HS-5 (cell line): ENCODE data around the gene ZBED4.
"Not testable (repeated sequence)": the region's sequence is repeated elsewhere in the genome, so short reads cannot be mapped to it uniquely, and the experiment has no call there.

ENCODE experiments used
- DNase-seq: peaks from one replicate; pipeline ENCODE4 v3.0.0-alpha.2; 2012; ENCODE audit warnings: low read depth

Gene ZBED4

DNA sequence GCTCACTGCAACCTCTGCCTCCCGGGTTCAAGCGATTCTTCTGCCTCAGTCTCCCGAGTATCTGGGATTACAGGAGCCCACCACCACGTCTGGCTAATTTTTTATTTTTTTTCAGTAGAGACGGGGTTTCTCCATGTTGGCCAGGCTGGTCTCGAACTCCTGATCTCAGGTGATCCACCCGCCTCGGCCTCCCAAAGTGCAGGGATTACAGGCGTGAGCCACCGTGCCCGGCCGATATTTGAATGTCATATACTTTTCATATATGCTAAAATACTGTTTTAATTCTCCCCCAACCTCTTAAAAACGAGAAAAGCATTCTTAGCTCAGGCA is 1.1 kb upstream of the ZBED4 start:
- DNase-seq: not testable (repeated sequence)

- DNase-seq: no peak
These were observed 562 bp downstream of the ZBED4 start for GRCh38 chr22:49853981-49854831.

GRCh38 chr22:49855251-49855911 is 1.7 kb downstream of the ZBED4 start:
- DNase-seq: no peak

DNA sequence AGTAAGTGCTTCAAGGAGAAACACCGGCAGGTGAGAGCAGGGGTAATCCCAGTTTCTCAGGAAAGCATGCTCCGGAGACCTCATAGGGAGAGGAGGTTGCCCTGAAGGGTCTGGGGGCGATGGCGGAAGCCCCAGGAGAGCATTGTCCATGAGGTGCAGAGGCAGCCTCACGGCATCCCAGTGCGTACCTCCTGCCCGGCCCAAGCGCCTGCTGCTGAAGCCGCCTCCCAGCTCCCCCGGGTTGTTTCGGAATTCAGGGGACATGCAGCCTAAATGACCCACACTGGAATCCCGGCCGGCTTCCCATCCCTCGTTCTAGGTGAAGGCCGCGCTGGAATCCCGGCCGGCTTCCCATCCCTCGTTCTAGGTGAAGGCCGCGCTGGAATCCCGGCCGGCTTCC is 2.7 kb downstream of the ZBED4 start:
- DNase-seq: no peak

GRCh38 chr22:49856766-49857618 is 3.3 kb downstream of the ZBED4 start:
- DNase-seq: no peak

DNA sequence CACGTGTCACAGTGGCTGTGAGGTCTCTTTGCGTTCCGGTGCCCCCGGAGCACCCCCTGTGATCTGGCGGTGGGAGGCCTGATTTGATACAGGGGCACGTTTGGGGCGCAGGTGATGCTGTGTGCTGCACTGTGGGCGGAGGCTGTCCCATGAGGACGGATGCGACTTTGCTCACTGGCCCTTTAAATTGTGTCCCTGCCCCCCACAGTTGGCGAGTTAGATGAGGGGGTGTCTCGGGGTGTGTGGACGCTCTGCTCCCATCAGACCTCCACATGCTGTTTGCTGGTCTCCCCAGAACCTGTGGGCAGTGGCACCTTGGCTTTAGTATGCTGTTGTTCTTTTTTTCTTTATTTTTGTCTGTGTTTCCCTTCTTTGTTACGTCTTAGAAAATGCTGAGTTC is 5.2 kb downstream of the ZBED4 start:
- no peak for DNase-seq

DNA sequence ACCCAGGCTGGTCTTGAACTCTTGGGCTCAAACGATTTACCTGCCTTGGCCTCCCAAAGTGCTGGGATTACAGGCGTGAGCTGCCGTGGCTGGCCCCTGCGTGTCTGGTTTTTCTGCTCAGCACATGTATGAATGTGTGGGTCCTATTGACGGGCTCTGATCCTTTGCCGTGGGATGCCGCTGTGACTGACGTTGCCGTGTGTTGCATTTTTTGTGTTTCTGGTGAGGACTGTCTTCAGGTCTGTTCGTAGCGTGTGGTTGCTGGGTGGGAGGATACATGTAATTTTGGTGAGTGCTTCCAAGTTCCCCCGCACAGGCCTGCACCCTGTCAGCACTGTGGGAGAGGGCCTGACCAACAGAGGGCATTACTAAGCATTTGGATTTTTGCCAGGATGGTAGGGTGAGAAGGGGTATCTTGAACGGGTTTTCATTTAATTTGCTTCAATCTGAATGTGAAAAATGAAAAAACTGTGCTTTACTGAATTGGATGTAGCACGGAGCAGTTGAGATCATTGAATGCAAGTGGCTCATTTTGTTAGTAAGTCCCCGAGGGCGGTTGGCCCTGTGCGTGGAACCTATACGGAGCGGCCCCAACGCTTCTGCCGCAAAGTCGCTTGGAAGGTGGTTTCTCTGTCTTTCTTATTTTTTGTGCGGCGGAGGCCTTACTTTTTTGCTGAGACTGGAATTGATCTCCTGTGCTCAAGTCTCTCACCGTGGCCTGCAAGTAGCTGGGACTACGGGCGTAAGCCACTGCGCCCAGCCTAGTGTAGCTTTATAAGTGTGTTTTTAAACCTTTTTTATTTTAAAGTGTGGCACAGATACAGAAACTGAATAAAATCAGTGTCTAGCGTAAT is 8.2 kb downstream of the ZBED4 start:
- DNase-seq: no peak

DNA sequence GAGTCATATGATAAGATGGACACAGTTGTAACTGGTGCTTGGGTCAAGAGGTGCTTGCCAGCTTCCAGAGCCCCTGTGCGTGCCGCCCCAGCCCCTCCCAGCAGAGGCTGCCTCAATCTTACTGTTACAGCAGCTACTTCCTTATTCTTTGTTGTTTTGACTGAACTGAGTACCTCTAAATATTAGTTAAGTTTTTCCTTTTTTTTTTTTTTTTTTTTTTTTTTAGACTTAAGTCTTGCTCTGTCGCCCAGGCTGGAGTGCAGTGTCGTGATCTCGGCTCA is 8.8 kb downstream of the ZBED4 start:
- DNase-seq: no peak

GRCh38 chr22:49863931-49864330 is 10.3 kb downstream of the ZBED4 start:
- no peak for DNase-seq

DNA sequence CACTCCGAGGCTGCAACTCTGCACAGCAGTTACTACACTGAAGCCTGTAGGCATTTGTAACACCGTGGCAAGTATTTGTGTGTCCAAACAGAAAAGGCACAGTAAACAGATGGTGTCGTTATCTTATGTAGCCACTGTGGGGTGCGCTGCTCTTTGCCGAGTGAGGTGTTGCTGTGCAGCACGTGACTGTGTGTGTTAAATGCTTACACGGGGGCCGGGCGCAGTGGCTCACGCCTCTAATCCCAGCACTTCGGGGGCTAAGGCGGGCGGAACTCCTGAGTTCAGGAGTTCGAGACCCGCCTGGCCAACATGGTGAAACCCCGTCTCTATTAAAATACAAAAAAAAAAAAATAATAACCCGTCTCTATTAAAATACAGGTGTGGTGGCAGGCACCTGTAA is 11.5 kb downstream of the ZBED4 start:
- DNase-seq: no peak

GRCh38 chr22:49866134-49866533 is 12.5 kb downstream of the ZBED4 start:
- no peak for DNase-seq

DNA sequence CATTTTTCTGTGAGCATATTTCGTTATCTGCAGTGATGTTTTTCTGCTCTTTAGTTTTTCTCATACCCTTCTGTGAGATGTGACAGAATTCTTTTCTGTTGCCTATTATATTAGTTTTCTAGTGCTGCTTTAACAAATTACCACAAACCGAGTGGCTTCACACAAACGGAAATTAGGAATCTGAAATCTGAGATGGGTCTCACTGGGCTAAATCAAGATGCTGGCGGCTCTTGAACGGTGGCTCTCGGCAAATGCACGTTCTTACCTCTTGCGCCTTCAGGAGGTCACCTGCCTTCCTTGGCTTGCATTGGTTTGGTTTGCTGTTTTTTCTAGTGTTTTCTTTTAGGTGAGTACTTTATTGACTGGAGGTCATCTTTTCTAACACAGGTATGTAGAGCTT is 13.0 kb downstream of the ZBED4 start:
- no peak for DNase-seq

DNA sequence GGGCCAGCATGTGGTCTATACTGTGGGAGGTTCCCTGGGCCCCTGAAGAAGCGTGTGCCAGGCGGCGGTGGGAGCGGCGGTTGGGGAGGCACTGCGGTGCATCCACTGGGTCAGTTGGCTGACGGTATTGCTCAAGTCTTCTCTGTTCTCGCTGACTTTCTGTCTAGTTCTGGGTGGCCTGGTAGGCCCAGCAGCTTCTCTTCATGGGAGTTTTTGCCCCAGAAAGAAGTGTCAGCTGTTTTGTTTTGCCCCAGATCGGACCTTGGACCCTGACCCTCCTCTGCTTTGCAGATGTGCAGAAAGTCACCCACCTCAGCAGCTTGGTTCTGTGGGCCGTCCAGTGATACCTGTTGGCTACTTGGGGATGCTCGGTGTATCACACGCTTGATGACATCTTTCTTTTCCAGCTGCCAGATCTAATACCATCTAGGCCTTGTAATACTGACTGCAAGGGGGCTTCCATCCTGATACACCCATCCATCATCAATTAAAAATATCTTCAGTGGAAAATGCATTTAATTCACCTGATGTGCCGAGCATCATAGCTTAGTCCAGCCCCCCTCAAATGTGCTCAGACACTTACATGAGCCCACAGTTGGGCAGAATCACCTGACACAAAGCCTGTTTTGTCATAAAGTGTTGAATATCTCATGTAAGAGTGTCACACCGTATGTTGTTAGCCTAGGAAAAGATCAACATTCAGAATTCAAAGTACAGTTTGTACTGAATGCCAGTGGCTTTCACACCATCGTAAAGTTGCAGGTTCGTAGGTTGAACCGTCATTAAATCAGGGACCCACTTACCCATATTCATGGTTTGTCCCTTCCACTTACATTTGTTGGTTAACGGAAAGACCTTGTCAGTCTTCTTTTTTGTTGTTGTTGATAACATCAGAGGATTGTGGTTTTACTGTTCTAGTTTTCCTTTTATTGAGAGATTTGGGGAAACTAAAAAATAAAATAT is 13.9 kb downstream of the ZBED4 start:
- DNase-seq: no peak

GRCh38 chr22:49869086-49869830 is 15.6 kb downstream of the ZBED4 start:
- DNase-seq: no peak

DNA sequence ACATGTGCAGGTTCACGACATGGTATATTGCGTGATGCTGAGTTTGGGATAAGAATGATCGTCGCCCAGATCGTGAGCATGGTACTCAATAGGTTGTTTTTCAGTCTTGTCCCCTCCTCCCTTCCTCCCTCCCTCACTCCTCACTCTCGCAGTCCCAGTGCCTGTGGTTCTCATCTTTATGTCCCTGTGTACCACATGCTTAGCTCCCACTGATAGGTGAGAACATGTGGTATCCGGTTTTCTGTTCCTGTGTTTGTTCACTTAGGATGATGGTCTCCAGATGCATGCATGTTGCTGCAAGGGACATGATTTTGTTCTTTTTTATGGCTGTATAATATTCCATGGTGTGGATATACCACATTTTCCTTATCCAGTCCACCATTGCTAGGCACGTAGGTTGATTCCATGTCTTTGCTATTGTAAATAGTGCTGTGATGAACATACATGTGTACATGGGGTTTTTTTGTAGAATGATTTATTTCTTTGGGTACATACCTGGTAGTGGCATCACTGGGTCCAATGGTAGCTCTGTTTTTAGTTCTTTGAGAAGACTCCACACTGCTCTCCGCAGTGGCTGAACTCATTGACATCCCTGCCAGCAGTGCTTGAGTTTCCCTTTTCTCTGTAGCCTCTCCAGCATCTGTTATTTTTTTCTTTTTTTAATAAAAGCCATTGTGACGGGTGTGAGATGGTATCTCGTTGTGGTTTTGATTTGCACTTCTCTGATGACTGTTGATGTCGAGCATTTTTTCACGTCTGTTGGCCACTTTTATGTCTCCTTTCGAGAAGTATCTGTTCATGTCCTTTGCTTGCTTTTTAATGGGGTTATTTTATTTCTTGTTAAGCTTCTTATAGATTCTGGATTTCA is 16.4 kb downstream of the ZBED4 start:
- DNase-seq: no peak

DNA sequence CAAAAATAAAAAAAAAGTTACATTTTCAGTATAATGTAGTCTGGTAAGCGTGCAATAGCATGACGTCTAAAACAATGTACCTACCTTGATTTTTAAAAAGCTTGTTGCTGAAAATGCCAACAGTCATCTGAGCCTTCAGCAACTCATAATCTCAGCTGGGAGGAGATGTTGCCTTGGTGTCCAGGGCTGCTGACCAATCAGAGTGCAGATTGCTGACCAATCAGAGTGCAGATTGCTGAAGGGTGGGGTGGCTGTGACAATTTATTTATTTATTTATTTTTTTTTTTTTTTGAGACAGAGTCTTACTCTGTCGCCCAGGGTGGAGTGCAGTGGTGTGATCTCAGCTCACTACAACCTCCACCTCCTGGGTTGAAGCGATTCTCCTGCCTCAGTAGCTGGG is 17.8 kb downstream of the ZBED4 start:
- no peak for DNase-seq

GRCh38 chr22:49872347-49872746 is 18.7 kb downstream of the ZBED4 start:
- no peak for DNase-seq

- no peak for DNase-seq
These were observed 19.7 kb downstream of the ZBED4 start for GRCh38 chr22:49873228-49873940.

DNA sequence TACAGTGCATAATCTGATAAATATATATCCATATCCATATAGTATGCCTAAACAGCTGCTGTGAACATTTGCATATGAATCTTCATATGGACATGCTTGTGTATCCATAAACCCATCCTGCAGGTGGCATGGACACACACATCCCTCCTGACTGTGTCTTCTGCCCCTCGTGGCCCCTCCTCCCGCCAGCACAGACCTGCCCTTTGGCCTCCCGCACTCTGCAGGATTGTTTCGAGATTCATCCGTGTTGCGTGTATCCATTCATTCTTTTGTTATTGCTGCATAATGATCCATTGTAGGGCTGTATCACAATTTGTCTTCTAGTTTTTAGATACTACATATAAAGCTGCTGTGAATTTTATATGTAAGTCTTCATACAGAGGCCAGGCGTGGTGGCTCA is 24.0 kb downstream of the ZBED4 start:
- no peak for DNase-seq
